ENCODE measurements around the gene PLEKHD1.
A peak's percentile ranks its signal among the peaks of the same experiment; 100 is the strongest.
"Not testable (repeated sequence)": the region's sequence is repeated elsewhere in the genome, so short reads cannot be mapped to it uniquely, and the experiment has no call there.

The PLEKHD1 gene

DNA sequence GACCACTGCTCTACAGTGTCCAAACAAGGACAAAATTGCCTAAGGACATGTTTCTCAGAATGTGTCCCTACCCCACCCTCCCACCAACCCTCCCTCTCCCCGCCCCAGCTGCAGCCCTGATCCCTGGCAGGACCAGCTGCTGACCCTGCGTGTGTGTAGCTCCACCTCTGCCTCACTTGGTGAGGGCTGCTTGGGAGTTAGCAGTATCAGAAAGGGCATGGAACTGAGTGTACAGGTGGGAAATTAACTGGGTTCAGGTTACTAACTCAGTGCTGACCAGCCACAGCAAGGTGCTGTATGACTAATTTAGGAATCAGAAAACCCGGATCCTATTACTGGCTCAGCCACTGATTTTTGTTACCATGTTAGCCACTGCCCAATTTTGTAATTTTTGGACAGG, 11.3 kb upstream of the PLEKHD1 start:
- DNase-seq: no peak

DNA sequence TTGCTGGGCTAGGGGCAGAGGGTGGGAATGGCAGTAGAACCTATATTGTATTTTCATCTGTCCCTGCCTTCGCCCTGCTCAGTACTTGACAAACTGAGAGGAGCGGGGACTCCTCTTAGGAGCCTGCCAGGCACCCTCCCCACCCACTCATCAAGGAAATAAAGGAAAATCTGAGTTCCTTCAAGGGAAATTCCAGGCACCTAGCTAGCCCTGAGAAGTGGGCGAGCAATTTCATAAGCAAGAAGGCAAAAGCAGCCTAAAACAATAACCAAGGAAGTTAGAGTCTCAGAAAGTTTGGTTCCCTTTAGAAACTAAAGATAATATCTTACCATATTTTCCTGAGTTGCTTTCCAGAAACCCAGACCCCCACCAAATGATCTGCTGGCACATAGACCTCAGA, 10.6 kb upstream of the PLEKHD1 start:
- no peak for TF ChIP-seq GATA1 (IDR thresholded peaks at IDR 0.05; ENCODE audit: low read depth, low read length)
- no peak for TF ChIP-seq POLR2A (IDR thresholded peaks at IDR 0.05; ENCODE audit: low read length)
- no peak for DNase-seq

More for the DNA sequence above, 11.3 kb upstream of the PLEKHD1 start:
- TF ChIP-seq POLR2A (IDR thresholded peaks at IDR 0.05; ENCODE audit: low read length): no peak
- TF ChIP-seq GATA1 (IDR thresholded peaks at IDR 0.05; ENCODE audit: low read depth, low read length): no peak

DNA sequence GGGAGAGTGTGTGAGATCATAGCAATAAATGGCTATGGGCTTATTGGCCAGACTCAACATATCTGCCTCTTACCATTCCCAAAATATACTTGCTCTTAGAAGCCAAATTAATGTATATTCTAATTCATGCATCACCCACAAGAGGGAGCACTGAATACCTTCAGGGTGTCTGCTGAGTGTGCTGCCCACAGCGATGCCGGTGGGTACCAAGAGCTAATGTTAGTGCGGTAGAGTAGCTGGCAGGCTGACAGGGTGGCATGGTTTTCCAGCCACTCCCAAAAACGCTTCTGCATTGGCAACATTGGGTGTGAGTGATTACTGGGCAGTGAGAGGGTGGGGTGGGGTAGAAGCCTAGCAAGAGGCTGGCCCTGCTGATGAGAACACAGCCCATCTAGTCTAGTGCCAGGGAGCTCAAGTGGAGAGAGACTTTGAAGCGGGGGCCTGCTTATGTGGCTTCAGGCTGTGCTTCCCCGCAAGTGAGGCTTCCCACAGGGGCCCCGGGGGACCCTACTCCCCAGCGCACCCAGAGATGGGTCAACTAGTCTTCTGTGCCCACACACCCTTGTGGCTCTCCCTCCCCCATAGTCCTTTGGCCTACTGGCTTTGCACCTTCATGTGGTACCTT, 9.2 kb upstream of the PLEKHD1 start:
- TF ChIP-seq GATA1 (IDR thresholded peaks at IDR 0.05; ENCODE audit: low read depth, low read length): no peak
- no peak for TF ChIP-seq POLR2A (IDR thresholded peaks at IDR 0.05; ENCODE audit: low read length)
- peak; percentile 12 to 26 for DNase-seq

DNA sequence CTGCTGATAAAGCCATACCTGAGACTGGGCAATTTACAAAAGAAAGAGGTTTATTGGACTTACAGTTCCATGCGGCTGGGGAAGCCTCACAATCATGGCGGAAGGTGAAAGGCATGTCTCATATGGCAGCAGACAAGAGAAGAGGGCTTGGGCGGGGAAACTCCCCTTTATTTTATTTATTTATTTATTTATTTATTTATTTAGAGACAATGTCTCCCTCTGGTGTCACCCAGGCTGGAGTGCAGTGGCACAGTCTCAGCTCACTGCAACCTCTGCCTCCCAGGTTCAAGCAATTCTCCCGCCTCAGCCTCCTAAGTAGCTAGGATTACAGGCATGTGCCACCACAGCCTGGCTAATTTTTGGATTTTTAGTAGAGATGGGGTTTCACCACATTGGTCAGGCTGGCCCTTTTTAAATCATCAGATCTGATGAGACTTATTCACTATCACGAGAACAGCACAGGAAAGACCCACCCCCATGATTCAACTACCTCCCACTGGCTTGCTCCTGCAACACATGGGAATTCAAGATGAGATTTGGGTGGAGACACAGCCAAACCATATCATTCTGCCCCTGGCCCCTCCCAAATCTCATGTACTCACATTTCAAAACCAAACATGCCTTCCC, 7.6 kb upstream of the PLEKHD1 start:
- peak; percentile 6 to 14 for DNase-seq

DNA sequence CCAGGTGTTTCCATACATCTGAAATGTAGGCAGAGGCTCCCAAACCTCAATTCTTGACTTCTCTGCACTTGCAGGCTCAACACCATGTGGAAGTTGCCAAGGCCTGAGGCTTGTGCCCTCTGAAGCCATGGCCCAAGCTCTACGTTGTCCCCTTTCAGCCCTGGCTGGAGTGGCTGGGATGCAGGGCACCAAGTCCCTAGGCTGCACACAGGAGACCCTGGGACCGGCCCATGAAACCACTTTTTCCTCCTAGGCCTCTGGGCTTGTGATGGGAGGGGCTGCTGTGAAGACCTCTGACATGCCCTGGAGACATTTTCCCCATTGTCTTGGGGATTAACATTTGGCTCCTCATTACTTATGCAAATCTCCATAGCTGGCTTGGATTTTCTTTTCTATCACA, 6.5 kb upstream of the PLEKHD1 start:
- DNase-seq: not testable (repeated sequence)

DNA sequence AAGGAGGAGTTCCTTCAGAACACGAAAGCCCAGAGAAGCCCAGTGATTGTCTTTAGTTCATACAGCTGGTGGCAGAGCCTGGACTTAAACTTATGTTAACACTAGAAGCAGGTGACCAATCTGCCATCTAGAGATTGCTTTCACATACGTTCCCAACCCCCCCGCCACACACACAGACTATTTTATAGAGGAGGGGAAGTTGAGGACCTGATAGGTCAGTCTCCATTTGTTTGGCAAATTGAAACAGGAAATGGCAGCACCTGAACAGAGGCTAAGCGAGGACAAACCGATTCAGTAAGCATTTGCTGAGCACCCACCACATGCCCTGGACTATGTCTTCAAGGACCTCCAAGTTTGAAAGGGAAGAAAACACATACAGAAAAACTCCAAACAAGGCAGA, 4.8 kb upstream of the PLEKHD1 start:
- no peak for DNase-seq
- TF ChIP-seq GATA1 (IDR thresholded peaks at IDR 0.05; ENCODE audit: low read depth, low read length) (no peak), POLR2A (IDR thresholded peaks at IDR 0.05; ENCODE audit: low read length) (no peak)

DNA sequence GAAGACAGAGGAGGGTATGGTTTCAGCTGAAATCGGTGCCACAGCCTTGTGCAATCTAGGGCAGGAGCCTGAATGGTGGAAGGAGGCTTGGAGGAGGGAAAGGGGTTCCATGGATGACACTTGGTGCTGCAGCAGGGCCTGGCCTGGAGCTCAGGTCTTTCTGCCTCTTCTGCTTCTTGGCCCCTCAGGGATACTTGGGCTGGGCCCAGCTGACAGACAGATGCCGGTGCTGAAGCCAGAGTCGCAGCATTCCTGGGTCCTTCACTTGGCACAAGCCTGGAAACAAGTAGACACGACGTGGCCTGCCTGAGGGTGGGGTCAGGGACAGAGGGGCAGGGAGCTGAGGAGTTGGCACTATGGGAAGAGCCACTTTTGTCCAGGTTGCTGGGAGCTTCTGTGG, 4.4 kb upstream of the PLEKHD1 start:
- DNase-seq: no peak
- TF ChIP-seq POLR2A (IDR thresholded peaks at IDR 0.05; ENCODE audit: low read length) (no peak), GATA1 (IDR thresholded peaks at IDR 0.05; ENCODE audit: low read depth, low read length) (no peak)

DNA sequence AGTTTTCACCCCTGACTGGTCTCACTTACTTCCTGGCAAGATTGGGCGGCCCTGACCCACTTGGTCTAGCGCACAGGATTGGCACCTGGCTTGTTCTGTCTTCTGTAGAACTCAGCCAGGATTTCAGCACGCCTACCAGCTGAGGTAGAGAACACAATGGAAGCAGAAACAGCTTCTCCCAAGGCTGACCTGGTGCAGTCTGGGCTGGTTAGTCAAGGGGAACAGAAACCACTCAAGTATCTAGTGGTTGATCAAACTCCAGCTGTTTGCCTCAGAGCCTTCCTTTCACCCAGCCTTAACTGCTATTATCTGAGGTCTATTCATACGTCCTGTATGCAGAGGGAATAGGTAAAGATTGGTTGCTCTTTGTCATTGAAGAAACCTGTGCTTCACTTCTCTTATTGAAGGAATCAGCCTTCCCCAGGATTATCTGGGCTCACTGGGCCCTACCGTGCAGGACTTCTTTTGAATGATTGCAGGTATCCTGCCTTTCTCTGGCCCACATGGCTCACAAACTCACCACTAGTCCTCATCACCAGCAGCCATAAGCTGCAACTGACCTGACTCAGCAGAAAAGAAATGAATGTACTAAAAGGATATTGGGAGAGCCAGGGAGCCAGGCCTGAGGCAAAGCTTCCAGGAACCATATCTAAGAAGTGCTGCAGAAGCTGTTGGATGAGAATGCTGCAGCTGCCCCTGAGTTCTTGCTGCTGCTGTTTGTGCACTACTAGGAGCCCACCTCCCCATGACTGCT, 2.5 kb upstream of the PLEKHD1 start:
- TF ChIP-seq GATA1 (IDR thresholded peaks at IDR 0.05; ENCODE audit: low read depth, low read length) (no peak), POLR2A (IDR thresholded peaks at IDR 0.05; ENCODE audit: low read length) (no peak)

DNA sequence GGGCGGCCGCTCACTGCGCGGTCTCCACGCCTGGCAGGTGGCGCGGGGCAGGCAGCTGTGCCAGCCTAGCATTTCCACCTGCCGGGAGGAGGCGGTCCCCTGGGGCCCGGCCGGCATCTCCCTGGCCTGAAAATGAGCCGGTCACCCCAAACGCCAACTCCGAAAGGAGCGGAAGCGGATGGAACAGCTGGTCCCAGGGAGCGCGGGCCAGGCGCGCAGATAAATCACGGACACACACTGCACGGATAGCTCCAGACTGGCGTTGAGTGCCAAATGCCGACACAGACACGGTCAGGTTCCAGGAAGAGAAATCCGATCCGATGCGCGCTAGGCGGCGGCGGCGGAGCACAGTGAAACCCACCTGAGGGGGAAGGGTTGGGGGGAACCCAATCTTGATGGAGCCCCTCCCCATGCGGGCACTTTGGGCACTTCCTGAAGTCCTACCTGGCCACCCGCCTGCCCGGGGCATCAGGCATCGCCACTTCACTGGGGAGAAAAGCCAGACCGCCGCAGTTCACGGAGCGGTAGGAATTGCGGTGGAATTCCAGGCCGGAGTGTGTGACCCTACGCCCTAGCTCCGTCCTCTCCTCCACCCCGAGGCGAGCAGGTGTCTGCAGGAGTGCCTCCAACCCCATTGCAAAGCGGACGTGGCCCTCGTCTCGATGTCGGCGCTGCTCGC, 624 bp upstream of the PLEKHD1 start:
- no peak for DNase-seq
- TF ChIP-seq POLR2A (IDR thresholded peaks at IDR 0.05; ENCODE audit: low read length): no peak
- TF ChIP-seq GATA1 (IDR thresholded peaks at IDR 0.05; ENCODE audit: low read depth, low read length): no peak

More for the DNA sequence above, 2.5 kb upstream of the PLEKHD1 start:
- DNase-seq: no peak

DNA sequence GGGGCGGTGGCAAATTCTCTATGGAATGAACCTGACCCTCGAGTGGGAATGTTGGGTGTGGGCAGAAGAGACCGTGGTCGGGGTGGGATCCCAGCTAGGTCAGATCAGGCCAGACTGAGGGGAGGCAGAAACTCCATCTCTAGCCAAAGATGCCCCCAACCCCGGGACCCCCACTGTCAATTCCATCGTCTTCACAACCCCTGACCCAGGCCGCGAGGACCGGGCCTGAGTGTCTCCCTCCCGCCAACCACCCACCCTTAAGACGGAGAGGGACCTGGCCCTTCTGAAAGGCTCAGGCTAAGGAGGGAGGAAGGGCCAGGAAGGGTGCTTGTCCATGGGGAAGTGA, 760 bp downstream of the PLEKHD1 start:
- DNase-seq: no peak
- no peak for TF ChIP-seq GATA1 (IDR thresholded peaks at IDR 0.05; ENCODE audit: low read depth, low read length)
- TF ChIP-seq POLR2A (IDR thresholded peaks at IDR 0.05; ENCODE audit: low read length): no peak

DNA sequence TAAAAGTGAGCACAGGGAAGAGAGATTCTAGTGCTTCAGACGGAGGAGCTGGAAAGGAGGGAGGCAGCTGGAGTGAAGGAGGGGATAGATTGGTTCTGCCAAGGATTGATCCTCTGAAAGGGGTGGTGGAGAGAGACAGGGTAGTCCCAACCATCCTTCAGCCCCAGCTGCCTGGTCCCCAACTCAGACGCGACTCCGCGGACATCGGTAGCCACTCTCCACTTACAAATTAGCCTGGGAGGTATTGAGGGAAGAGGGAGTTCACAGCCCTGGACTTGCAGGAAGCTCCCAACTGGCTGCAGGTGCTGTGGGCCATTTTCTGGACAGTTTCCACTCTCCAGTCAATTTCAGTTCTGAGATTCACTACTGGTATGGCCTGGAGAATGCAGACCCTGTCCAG, 1.2 kb downstream of the PLEKHD1 start:
- no peak for DNase-seq

DNA sequence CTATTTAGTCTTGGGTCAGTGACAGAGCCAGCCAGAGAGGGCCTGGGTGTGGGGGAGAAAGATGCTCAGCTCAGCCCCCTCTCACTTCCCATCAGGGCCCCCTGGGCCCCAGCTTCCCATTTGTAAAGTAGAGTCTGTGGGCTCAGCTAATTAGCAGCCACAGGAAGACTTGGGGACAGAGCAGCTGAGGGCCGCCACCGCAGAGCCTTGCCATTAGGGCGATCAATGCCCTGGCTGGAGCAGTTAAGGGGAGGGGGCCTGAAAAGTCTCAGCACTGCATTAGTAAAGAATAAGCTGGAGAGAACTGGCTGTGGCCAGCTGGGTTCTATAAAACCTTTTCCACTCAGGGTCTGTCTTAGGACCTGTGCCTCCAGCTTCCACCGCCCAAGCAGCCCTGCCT, 2.7 kb downstream of the PLEKHD1 start:
- TF ChIP-seq GATA1 (IDR thresholded peaks at IDR 0.05; ENCODE audit: low read depth, low read length) (no peak), POLR2A (IDR thresholded peaks at IDR 0.05; ENCODE audit: low read length) (no peak)
- DNase-seq: no peak

More for the DNA sequence above, 1.2 kb downstream of the PLEKHD1 start:
- TF ChIP-seq GATA1 (IDR thresholded peaks at IDR 0.05; ENCODE audit: low read depth, low read length): no peak

DNA sequence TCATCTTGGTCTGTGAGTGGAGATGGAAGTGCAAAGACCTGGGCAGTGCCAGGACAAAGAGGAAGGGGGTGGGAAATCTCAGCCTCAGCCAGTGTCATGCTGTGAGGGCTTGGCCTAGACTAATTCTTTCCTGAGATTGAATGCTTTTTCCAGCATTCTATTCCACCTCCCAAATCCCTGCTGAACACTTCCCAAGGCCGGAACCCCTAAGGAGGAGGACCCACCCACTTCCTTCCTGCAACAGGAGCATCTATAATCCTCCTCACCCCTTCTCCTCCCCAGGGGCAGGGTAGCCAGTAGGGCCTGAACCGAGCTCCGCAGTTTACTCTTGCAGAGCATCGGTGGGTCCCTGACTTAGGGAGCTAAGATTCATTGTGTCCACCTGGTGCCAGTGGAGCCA, 3.2 kb downstream of the PLEKHD1 start:
- no peak for DNase-seq
- TF ChIP-seq POLR2A (IDR thresholded peaks at IDR 0.05; ENCODE audit: low read length) (no peak), GATA1 (IDR thresholded peaks at IDR 0.05; ENCODE audit: low read depth, low read length) (no peak)

DNA sequence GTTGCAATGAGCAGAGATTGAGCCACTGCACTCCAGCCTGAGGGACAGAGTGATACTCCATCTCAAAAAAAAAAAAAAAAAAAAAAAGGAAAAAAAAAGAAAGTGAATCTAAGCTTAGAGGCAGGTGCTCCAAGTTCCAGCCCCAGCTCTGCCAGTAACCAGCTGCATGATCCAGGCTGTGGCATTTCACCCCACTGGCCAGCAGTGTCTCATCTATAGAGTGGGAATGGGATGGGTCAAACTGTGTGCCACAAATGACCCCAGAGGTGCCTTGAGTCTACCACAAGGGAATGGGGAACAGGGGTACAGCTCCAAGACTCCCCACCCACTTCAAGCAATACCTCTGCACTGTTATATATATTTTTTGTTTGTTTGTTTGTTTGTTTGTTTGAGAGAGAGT, 5.0 kb downstream of the PLEKHD1 start:
- DNase-seq: no peak
- TF ChIP-seq POLR2A (IDR thresholded peaks at IDR 0.05; ENCODE audit: low read length): no peak
- TF ChIP-seq GATA1 (IDR thresholded peaks at IDR 0.05; ENCODE audit: low read depth, low read length): no peak

Data from erythroblast (primary cell).